ENCODE results near the gene HOXA1. TPM values are rescaled to one million over a fixed set of nuclear protein-coding genes. Genes with fewer than 3 reads are reported as not detected.

HOXA1 gene
- total RNA-seq, 1 experiment from 2014 or later: 5.8 TPM

GRCh38 chr7:27138985-27139333, 43.2 kb upstream of the HOXA1 start:
- no peak overlapping the region for H3K4me3 ChIP-seq

GRCh38 chr7:27138472-27138871, 42.7 kb upstream of the HOXA1 start:
- Histone ChIP-seq H3K4me3 (no peak overlapping the region), H3K9me3 (replicated peaks) (no peaks in the 10 kb centered on the region), H3K36me3 (peaks cover 8% of the 10 kb centered on the region), H3K4me1 (replicated peaks) (peaks cover 53% of the 10 kb centered on the region), H3K27me3 (replicated peaks) (no peaks in the 10 kb centered on the region), H3K27ac (no peak overlapping the region)
- peak in 1 of 2 experiments; percentile 16 for DNase-seq (ENCODE audit: low read depth in 1 of 2, low spot score in 2 of 2)

More at GRCh38 chr7:27138985-27139333, 43.2 kb upstream of the HOXA1 start:
- peaks cover 9% of the 10 kb centered on the region for H3K36me3 ChIP-seq
- DNase-seq (ENCODE audit: low read depth in 1 of 2, low spot score in 2 of 2): no peak
- peak overlapping the region; percentile 5; the same call in 1 of the 2 replicates for H3K27ac ChIP-seq
- peaks cover 52% of the 10 kb centered on the region for H3K4me1 ChIP-seq (replicated peaks)
- H3K9me3 ChIP-seq (replicated peaks): no peaks in the 10 kb centered on the region
- no peaks in the 10 kb centered on the region for H3K27me3 ChIP-seq (replicated peaks)

- Histone ChIP-seq H3K27ac (no peak overlapping the region), H3K9me3 (replicated peaks) (no peaks in the 10 kb centered on the region), H3K36me3 (0 out of 2 replicates have a peak, but pooled peaks cover 3% of the 10 kb centered on the region), H3K27me3 (replicated peaks) (no peaks in the 10 kb centered on the region), H3K4me3 (no peak overlapping the region), H3K4me1 (replicated peaks) (peaks cover 53% of the 10 kb centered on the region)
- no peak for DNase-seq (ENCODE audit: low read depth in 1 of 2, low spot score in 2 of 2)
Measured at GRCh38 chr7:27137640-27138315, 42.0 kb upstream of the HOXA1 start.

GRCh38 chr7:27134392-27134791, 38.6 kb upstream of the HOXA1 start:
- Histone ChIP-seq H3K4me1 (replicated peaks) (peaks cover 60% of the 10 kb centered on the region), H3K4me3 (no peak overlapping the region), H3K36me3 (0 out of 2 replicates have a peak, but pooled peaks cover 3% of the 10 kb centered on the region), H3K27ac (0 out of 2 replicates have a peak overlapping the region, but pooled peaks have one; percentile 12), H3K9me3 (replicated peaks) (no peaks in the 10 kb centered on the region), H3K27me3 (replicated peaks) (no peaks in the 10 kb centered on the region)
- DNase-seq (ENCODE audit: low read depth in 1 of 2, low spot score in 2 of 2): peak in 1 of 2 experiments; percentile 41

GRCh38 chr7:27133409-27134231, 37.8 kb upstream of the HOXA1 start:
- Histone ChIP-seq H3K4me1 (replicated peaks) (peaks cover 57% of the 10 kb centered on the region), H3K27me3 (replicated peaks) (no peaks in the 10 kb centered on the region), H3K4me3 (no peak overlapping the region), H3K9me3 (replicated peaks) (no peaks in the 10 kb centered on the region), H3K27ac (no peak overlapping the region), H3K36me3 (0 out of 2 replicates have a peak, but pooled peaks cover 5% of the 10 kb centered on the region)
- peak in 1 of 2 experiments; percentile 28 for DNase-seq (ENCODE audit: low read depth in 1 of 2, low spot score in 2 of 2)

GRCh38 chr7:27132978-27133377, 37.2 kb upstream of the HOXA1 start:
- Histone ChIP-seq H3K4me3 (no peak overlapping the region), H3K4me1 (replicated peaks) (peaks cover 57% of the 10 kb centered on the region), H3K27me3 (replicated peaks) (no peaks in the 10 kb centered on the region), H3K27ac (no peak overlapping the region), H3K9me3 (replicated peaks) (no peaks in the 10 kb centered on the region), H3K36me3 (0 out of 2 replicates have a peak, but pooled peaks cover 11% of the 10 kb centered on the region)
- peak in 1 of 2 experiments; percentile 12 for DNase-seq (ENCODE audit: low read depth in 1 of 2, low spot score in 2 of 2)

- peaks cover 57% of the 10 kb centered on the region for H3K4me1 ChIP-seq (replicated peaks)
- no peak overlapping the region for H3K27ac ChIP-seq
- H3K36me3 ChIP-seq: 0 out of 2 replicates have a peak, but pooled peaks cover 12% of the 10 kb centered on the region
- no peaks in the 10 kb centered on the region for H3K27me3 ChIP-seq (replicated peaks)
- DNase-seq (ENCODE audit: low read depth in 1 of 2, low spot score in 2 of 2): no peak
- no peak overlapping the region for H3K4me3 ChIP-seq
- H3K9me3 ChIP-seq (replicated peaks): no peaks in the 10 kb centered on the region
Measured at GRCh38 chr7:27132214-27132613, 36.4 kb upstream of the HOXA1 start.

- H3K4me3 ChIP-seq: peak overlapping the region; percentile 89
- peaks cover 53% of the 10 kb centered on the region for H3K4me1 ChIP-seq (replicated peaks)
- H3K36me3 ChIP-seq: 0 out of 2 replicates have a peak, but pooled peaks cover 12% of the 10 kb centered on the region
- H3K9me3 ChIP-seq (replicated peaks): no peaks in the 10 kb centered on the region
- no peaks in the 10 kb centered on the region for H3K27me3 ChIP-seq (replicated peaks)
- no peak for DNase-seq (ENCODE audit: low read depth in 1 of 2, low spot score in 2 of 2)
- H3K27ac ChIP-seq: peak overlapping the region; percentile 76
Measured at GRCh38 chr7:27131390-27131819, 35.6 kb upstream of the HOXA1 start.

- Histone ChIP-seq H3K4me1 (replicated peaks) (peaks cover 47% of the 10 kb centered on the region), H3K27ac (peak within 1 kb of the TSS; percentile 76), H3K9me3 (replicated peaks) (no peaks in the 10 kb centered on the region), H3K27me3 (replicated peaks) (no peaks in the 10 kb centered on the region), H3K36me3 (0 out of 2 replicates have a peak, but pooled peaks cover 12% of the 10 kb centered on the region), H3K4me3 (peak within 1 kb of the TSS; percentile 89)
- DNase-seq (ENCODE audit: low read depth in 1 of 2, low spot score in 2 of 2): peak; percentile 77 to 95
Measured at GRCh38 chr7:27130540-27131389, 35.0 kb upstream of the HOXA1 start, which contains the start of gene HOXA4. TSS of gene HOXA4 (minus strand) at chr7:27130757. CDS start at chr7:27130733, 24 bp downstream.

- Histone ChIP-seq H3K9me3 (replicated peaks) (no peaks in the 10 kb centered on the region), H3K27me3 (replicated peaks) (no peaks in the 10 kb centered on the region), H3K4me3 (peak overlapping the region; percentile 89), H3K36me3 (0 out of 2 replicates have a peak, but pooled peaks cover 12% of the 10 kb centered on the region), H3K27ac (peak overlapping the region; percentile 56), H3K4me1 (replicated peaks) (peaks cover 39% of the 10 kb centered on the region)
- DNase-seq (ENCODE audit: low read depth in 1 of 2, low spot score in 2 of 2): peak in 1 of 2 experiments; percentile 61
Measured at GRCh38 chr7:27129729-27130539, 34.1 kb upstream of the HOXA1 start.

GRCh38 chr7:27128776-27129728, 33.3 kb upstream of the HOXA1 start:
- DNase-seq (ENCODE audit: low read depth in 1 of 2, low spot score in 2 of 2): peak in 1 of 2 experiments; percentile 31
- Histone ChIP-seq H3K4me3 (peak overlapping the region; percentile 89; the same call in 1 of the 2 replicates), H3K4me1 (replicated peaks) (peaks cover 30% of the 10 kb centered on the region), H3K9me3 (replicated peaks) (no peaks in the 10 kb centered on the region), H3K27ac (no peak overlapping the region), H3K27me3 (replicated peaks) (no peaks in the 10 kb centered on the region), H3K36me3 (0 out of 2 replicates have a peak, but pooled peaks cover 12% of the 10 kb centered on the region)

All from SJSA1 (cell line).